Measurements from ENCODE around the gene CNTN1.

- no peak for TF ChIP-seq EZH2 (IDR thresholded peaks at IDR 0.05; ENCODE audit: low read length)
- no peak for TF ChIP-seq CTCF (optimal IDR thresholded peaks at IDR 0.05 in 1 of 3, IDR thresholded peaks at IDR 0.05 in 1 of 3, conservative IDR thresholded peaks at IDR 0.05 in 1 of 3; ENCODE audit: extremely low read depth in 1 of 3, insufficient read depth in 2 of 3, low read length in 3 of 3)
These were observed 347.2 kb downstream of the CNTN1 start for GRCh38 chr12:41039461-41039860.

All from keratinocyte (primary cell).